Right renal pelvis (tissue), 4 donors: ENCODE results near the gene POC5. TPM values are rescaled to one million over a fixed set of nuclear protein-coding genes. Genes with fewer than 3 reads are reported as not detected.
"Not testable (repeated sequence)": the region's sequence is repeated elsewhere in the genome, so short reads cannot be mapped to it uniquely, and the experiment has no call there.

Experiments
- DNase-seq, 4 donors: peaks; one replicate each; pipeline ENCODE4 v3.0.0-alpha.2; 2013; ENCODE audit warnings: low read depth in 4 of 4, low spot score in 3 of 4, missing footprints in 1 of 4
- polyA plus RNA-seq, 4 donors: library from polyadenylated mRNA; unstranded; fragments of 120-200 nt; gene quantifications; one replicate each; pipeline ENCODE4 v1.2.1, GENCODE V29; 2013; ENCODE audit not compliant: insufficient read length in 4 of 4

Gene POC5
- polyA plus RNA-seq = 10 to 100 TPM; 13.6 to 19.4 (median 17.3) TPM

GRCh38 chr5:75717082-75717922 lies at the start of gene POC5:
Gene POC5, minus strand, starts transcription at chr5:75717437. Its CDS starts 4,500 bp downstream, at chr5:75712937.
- peak; percentile 90 to 94 (median 93) for DNase-seq

- no peak for DNase-seq
Measured at GRCh38 chr5:75758116-75758515, 40.9 kb upstream of the POC5 start.

- no peak for DNase-seq
Measured at GRCh38 chr5:75756981-75757380, 39.7 kb upstream of the POC5 start.

- peak in 3 of 4 donors; percentile 14 to 43 (median 33) for DNase-seq
Measured at GRCh38 chr5:75756211-75756610, 39.0 kb upstream of the POC5 start.

GRCh38 chr5:75753182-75753581 lies 35.9 kb upstream of the POC5 start:
- DNase-seq = no peak

GRCh38 chr5:75744355-75744754 lies 27.1 kb upstream of the POC5 start:
- no peak for DNase-seq

- no peak for DNase-seq
Measured at GRCh38 chr5:75736273-75736672, 19.0 kb upstream of the POC5 start.

GRCh38 chr5:75734913-75735789 lies 17.9 kb upstream of the POC5 start:
- DNase-seq = peak in 2 of 4 donors; percentile 33

- no peak for DNase-seq
Measured at GRCh38 chr5:75733767-75734166, 16.5 kb upstream of the POC5 start.

- not testable (repeated sequence) for DNase-seq
Measured at GRCh38 chr5:75731515-75731914, 14.3 kb upstream of the POC5 start.

GRCh38 chr5:75729321-75729720 lies 12.1 kb upstream of the POC5 start:
- peak in 1 of 4 donors; percentile 5 for DNase-seq

- no peak for DNase-seq
Measured at GRCh38 chr5:75727931-75728330, 10.7 kb upstream of the POC5 start.

- not testable (repeated sequence) for DNase-seq
Measured at GRCh38 chr5:75726224-75726623, 9.0 kb upstream of the POC5 start.

GRCh38 chr5:75723378-75723777 lies 6.1 kb upstream of the POC5 start:
- DNase-seq = no peak

- no peak for DNase-seq
Measured at GRCh38 chr5:75721573-75721972, 4.3 kb upstream of the POC5 start.

- no peak for DNase-seq
Measured at GRCh38 chr5:75720882-75721281, 3.6 kb upstream of the POC5 start.

GRCh38 chr5:75716715-75717081 lies 539 bp downstream of the POC5 start:
- peak in 1 of 4 donors; percentile 1 for DNase-seq

GRCh38 chr5:75712091-75712490 lies 5.1 kb downstream of the POC5 start:
- DNase-seq = no peak

GRCh38 chr5:75711151-75711550 lies 6.1 kb downstream of the POC5 start:
- DNase-seq = no peak

- no peak for DNase-seq
Measured at GRCh38 chr5:75710637-75711036, 6.6 kb downstream of the POC5 start.

GRCh38 chr5:75707911-75708509 lies 9.2 kb downstream of the POC5 start:
- no peak for DNase-seq
